Duodenal mucosa (tissue), 2 donors: ENCODE data around the gene BHLHE40.

Source experiments
- H3K27ac ChIP-seq: one replicate; pipeline ENCODE4 v1.7.0; 2013; ENCODE audit warnings: low read depth, low read length
- H3K27me3 ChIP-seq, 2 donors: one replicate each; pipeline ENCODE4 v1.7.0; 2013; ENCODE audit warnings: low read length in 2 of 2, control low read depth in 1 of 2; ENCODE audit not compliant: insufficient read depth in 2 of 2, control insufficient read depth in 1 of 2
- H3K36me3 ChIP-seq, 2 donors: one replicate each; pipeline ENCODE4 v1.7.0; 2013; ENCODE audit warnings: low read length in 2 of 2, control low read depth in 1 of 2; ENCODE audit not compliant: insufficient read depth in 2 of 2, control insufficient read depth in 1 of 2
- H3K4me1 ChIP-seq, 2 donors: one replicate each; pipeline ENCODE4 v1.7.0; 2013; ENCODE audit warnings: low read length in 2 of 2, control low read depth in 1 of 2; ENCODE audit not compliant: insufficient read depth in 2 of 2, control insufficient read depth in 1 of 2
- H3K4me3 ChIP-seq, 2 donors: one replicate each; pipeline ENCODE4 v1.7.0; 2013; ENCODE audit warnings: low read length in 2 of 2, low read depth in 1 of 2
- H3K9ac ChIP-seq, 2 donors: one replicate each; pipeline ENCODE4 v1.7.0; 2013; ENCODE audit warnings: low read length in 2 of 2, low read depth in 1 of 2
- H3K9me3 ChIP-seq, 2 donors: one replicate each; pipeline ENCODE4 v1.7.0; 2013; ENCODE audit warnings: low read length in 2 of 2, control low read depth in 1 of 2; ENCODE audit not compliant: control insufficient read depth in 1 of 2

Gene BHLHE40

DNA sequence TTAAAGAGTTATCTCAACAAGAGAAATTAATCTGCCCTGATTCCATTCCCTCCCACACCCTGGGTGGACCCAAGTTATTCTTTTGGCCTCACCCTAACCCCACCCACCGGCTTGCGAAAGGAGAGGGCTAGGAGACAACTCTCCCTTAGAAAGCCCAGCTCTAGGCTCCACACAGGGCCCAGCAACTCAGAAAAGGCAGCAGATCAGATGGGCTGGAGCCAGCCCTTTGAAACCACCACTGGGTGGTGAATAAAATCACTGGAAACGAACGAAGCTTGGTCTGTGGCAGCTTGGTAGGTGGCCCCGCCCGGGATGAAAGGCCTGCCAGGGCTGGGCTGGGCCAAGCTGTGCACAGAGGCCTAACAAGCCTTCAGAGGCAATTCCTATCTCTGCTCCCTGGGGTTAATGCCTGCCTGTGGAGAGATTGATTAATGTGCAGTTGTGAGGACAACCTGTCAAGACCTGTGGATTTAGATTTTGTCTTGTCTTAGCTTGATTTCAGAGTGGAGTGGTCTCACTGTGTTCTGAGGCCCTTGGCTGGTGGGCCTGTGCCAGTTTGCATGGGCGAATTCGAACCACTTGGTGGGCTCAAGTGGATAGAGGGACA, 38.8 kb downstream of the BHLHE40 start:
- peak overlapping the region in 1 of 2 donors; percentile 55 for H3K9ac ChIP-seq
- H3K4me3 ChIP-seq: no peak overlapping the region
- H3K36me3 ChIP-seq: no peaks in the 10 kb centered on the region
- H3K9me3 ChIP-seq: no peaks in the 10 kb centered on the region
- peaks cover 44 to 53% of the 10 kb centered on the region in 2 donors for H3K4me1 ChIP-seq
- H3K27me3 ChIP-seq: no peaks in the 10 kb centered on the region
- H3K27ac ChIP-seq: peak overlapping the region; percentile 67

DNA sequence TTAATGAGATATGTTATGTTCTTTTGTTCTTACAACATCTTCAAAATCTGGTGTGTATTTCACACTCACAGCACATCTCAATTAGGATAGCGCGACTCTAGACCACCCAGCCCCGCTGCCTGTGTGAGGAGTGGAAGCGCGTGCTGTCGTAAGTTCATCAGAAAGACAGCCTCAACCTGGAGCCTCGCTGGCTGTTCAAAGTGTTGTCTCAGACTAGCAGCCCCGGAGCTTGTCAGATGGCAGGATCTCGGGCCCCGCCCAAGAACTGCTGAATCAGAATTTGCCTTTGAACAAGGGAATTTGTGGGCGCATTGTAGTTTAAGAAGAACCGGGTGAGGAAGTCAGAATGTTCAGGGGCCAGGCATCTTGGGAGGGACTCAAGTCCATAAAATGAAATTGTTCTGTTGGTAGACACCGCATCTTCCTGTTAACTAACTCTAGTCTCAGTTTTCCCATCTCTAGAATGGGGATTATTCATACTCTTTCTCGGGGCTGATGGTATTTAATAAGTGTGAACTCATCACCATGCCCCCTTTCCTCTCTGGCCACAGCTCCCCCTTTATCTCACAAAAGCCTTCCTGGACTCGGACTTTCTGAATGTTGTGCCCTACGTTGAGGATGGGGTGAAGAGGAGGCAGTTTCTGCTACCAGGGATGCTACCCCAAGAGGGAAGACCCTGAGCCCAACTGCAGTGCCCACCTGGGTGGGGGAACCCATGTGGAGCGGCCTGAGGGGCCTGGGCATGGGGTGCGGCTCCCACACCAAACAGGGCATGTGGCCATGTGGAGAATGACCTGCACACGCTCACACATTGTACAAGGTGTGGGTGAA, 40.4 kb downstream of the BHLHE40 start:
- H3K4me1 ChIP-seq: peaks cover 30 to 42% of the 10 kb centered on the region in 2 donors
- no peaks in the 10 kb centered on the region for H3K9me3 ChIP-seq
- H3K27ac ChIP-seq: no peak overlapping the region
- no peak overlapping the region for H3K9ac ChIP-seq
- no peak overlapping the region for H3K4me3 ChIP-seq
- H3K36me3 ChIP-seq: no peaks in the 10 kb centered on the region
- H3K27me3 ChIP-seq: no peaks in the 10 kb centered on the region

DNA sequence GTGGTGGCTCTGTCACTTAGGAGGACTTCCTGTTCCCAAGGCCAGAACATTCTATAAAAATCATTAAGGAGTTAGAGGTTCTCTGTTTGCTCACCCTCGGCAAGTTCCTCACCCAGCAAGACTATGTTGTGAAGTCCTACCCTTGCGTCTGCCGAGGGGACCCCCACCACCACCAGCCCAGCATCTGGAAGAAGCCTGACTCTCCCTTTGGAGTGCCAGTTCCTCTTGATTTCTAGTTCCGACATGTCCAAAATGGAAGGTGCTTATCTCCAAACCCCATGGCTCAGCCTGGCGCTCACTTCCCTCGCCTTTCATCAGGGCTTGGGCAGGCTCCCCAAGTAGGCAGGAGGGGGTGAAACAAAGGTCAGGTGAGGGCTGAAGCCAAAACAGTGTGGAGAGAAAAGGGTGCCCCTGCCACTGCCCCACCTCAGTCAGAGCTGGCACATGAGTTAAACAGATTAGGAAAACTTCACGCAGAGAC, 41.0 kb downstream of the BHLHE40 start:
- H3K4me1 ChIP-seq: peaks cover 30 to 42% of the 10 kb centered on the region in 2 donors
- no peaks in the 10 kb centered on the region for H3K9me3 ChIP-seq

DNA sequence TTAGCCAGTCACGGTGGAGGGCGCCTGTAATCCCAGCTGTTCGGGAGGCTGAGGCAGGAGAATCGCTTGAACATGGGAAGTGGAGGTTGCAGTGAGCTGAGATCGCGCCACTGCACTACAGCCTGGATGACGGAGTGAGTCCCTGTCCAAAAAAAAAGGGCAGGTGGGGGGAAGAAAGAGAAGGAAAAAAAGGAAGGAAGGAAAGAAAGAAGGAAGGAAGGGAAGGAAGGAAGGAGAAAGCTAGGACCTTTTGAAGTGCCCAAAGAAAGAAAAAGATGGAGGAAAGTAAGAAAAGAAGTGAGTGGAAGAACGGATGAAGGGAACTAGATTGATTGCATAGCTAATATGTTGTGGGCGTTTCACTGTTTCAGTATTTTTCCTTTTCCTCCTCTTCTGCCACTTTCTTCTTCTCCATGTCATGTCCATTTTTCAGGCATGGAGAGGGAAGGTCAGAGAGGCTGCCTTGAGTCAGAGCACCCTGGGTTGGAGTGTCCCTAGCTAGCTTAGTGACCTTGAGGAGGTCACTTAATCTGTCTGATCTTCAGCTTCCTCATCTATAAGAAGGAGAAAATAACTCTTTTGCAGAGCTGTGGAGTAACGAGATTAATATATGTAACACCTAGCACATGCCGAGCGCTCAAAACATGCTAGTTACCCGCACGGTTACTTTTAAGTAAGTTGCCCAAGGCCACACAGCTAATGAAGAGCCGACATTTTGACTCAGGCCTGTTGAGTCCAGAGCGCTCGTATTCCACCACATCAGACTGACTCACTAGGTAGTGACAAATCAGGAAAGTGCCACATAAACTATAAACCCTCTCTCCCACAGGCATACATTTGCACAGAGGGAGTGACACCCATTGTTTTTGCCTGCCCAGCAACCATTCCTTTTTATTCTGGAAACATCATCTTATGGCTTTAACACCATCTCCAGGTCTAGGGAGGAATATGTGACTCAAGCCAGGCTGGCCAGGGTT, 42.2 kb downstream of the BHLHE40 start:
- Histone ChIP-seq H3K4me3 (no peak overlapping the region), H3K9ac (no peak overlapping the region), H3K27ac (no peak overlapping the region), H3K9me3 (no peaks in the 10 kb centered on the region), H3K4me1 (peaks cover 24 to 37% of the 10 kb centered on the region in 2 donors), H3K27me3 (no peaks in the 10 kb centered on the region), H3K36me3 (no peaks in the 10 kb centered on the region)

More for the DNA sequence above, 41.0 kb downstream of the BHLHE40 start:
- Histone ChIP-seq H3K27me3 (no peaks in the 10 kb centered on the region), H3K9ac (no peak overlapping the region), H3K36me3 (no peaks in the 10 kb centered on the region), H3K27ac (no peak overlapping the region), H3K4me3 (no peak overlapping the region)

DNA sequence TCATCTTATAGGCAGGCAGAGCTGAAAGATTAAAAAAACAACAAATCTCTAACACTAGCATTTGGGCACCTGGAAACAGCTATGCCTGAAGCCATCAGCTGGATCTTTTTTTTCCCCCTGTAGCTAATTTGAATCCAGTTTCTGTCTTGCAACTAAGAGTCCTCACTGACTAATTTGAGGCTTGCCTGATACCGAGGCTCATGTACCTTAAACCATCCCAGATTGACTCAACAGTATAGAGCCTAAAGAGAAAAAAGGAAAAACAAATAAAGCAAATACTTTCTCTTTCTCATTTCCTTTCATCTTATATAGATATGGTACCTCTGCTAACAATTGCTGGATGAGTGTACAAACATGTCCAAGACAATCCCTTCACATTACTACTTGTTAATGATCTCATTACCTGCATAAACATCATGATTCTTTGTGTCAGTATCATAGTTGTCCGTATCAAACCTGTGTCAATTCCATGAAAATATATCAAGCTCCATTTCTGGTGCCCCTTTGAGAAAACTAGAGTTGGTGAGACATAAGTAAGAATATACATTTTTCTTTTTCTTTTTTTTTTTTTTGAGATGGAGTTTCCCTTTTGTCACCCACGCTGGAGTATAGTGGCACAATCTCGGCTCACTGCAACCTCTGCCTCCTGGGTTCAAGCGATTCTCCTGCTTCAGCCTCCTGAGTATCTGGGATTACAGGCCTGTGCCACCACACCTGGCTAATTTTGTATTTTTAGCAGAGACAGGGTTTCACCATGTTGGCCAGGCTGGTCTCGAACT, 43.1 kb downstream of the BHLHE40 start:
- Histone ChIP-seq H3K9me3 (no peaks in the 10 kb centered on the region), H3K4me3 (no peak overlapping the region), H3K4me1 (peaks cover 18 to 30% of the 10 kb centered on the region in 2 donors), H3K27me3 (no peaks in the 10 kb centered on the region), H3K9ac (no peak overlapping the region), H3K36me3 (no peaks in the 10 kb centered on the region), H3K27ac (no peak overlapping the region)

DNA sequence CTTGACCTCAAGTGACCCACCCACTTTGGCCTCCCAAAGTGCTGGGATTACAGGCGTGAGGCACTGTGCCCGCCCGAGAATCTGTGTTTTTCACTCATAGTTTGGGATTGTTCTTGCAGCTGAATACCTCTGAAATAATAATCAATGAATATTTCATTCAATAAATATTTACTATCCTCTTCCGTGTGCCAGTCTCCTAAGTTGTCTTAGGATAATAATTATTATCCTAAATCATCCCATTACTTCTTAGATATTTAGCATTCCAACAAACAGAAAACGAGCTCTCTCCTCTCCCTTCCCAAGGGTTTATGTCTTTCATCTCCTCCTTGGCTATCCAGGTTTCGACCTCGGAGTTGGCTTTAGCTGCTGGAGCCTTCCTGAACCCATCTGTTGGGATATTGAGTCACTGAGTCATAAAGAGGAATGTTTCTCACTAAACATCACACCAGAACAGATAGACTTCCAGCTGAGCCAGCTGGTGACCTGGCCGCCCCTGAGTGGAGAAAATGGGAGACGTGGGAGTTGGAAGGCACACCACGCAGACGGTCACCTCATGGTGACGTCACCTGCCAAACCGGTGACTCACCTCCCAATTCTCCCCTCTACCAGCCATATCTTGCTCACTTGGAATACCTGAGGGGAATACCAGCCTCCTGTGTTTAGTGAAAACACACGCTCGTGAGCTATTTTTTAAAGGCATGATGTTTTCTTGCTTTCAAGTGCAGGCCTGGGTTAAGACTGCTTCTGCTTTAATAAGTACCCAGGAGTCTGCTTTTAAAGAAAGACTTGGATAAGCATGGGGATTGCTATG, 43.9 kb downstream of the BHLHE40 start:
- no peak overlapping the region for H3K9ac ChIP-seq
- H3K27me3 ChIP-seq: no peaks in the 10 kb centered on the region
- no peaks in the 10 kb centered on the region for H3K9me3 ChIP-seq
- no peak overlapping the region for H3K27ac ChIP-seq
- peaks cover 11 to 23% of the 10 kb centered on the region in 2 donors for H3K4me1 ChIP-seq
- H3K4me3 ChIP-seq: no peak overlapping the region
- H3K36me3 ChIP-seq: no peaks in the 10 kb centered on the region

DNA sequence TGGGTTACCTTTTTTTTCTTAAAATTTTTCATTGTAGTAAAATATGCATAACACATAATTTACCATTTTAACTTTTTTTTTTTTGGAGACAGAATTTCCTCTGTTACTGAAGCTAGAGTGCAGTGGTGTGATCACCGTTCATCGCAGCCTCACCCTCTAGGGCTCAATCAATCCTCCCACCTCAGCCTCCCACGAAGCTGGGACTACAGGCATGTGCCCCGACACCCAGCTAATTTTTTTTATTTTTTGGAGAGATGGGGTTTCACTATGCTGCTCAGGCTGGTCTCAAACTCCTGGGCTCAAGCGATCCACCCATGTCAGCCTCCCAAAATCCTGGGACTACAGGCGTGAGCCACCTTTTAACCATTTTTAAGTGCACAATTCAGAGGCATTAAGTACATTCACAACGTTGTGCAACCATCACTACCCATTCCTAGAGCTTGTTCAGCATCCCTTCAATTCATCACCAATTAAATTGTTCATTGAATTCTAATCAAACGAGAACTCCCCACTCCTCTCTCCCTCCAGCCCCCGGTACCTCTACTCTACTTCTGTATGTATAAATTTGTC, 44.6 kb downstream of the BHLHE40 start:
- no peaks in the 10 kb centered on the region for H3K9me3 ChIP-seq
- peaks cover 4 to 16% of the 10 kb centered on the region in 2 donors for H3K4me1 ChIP-seq
- no peaks in the 10 kb centered on the region for H3K27me3 ChIP-seq
- no peak overlapping the region for H3K27ac ChIP-seq
- H3K4me3 ChIP-seq: no peak overlapping the region
- no peaks in the 10 kb centered on the region for H3K36me3 ChIP-seq
- no peak overlapping the region for H3K9ac ChIP-seq

DNA sequence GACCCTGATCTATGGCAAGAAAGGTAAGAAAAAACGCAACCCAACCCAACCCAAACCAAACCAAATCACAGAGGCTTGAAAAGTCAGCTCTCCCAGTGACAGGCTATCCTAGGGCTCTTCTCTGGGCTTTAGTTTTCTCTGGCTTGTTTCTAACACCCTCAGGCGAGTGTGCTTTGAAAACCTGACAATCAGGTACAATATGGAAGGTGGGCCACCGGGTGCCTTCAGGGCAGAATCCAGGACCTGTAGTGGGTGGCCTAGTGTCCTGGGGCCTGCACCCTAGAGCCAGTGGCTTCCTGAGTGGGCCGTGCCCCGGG, 46.8 kb downstream of the BHLHE40 start:
- Histone ChIP-seq H3K4me3 (peak overlapping the region; percentile 47 to 71), H3K27me3 (no peaks in the 10 kb centered on the region), H3K27ac (peak overlapping the region; percentile 73), H3K9me3 (no peaks in the 10 kb centered on the region), H3K9ac (peak overlapping the region in 1 of 2 donors; percentile 28), H3K36me3 (no peaks in the 10 kb centered on the region), H3K4me1 (peaks cover 3% of the 10 kb centered on the region in 2 donors)

DNA sequence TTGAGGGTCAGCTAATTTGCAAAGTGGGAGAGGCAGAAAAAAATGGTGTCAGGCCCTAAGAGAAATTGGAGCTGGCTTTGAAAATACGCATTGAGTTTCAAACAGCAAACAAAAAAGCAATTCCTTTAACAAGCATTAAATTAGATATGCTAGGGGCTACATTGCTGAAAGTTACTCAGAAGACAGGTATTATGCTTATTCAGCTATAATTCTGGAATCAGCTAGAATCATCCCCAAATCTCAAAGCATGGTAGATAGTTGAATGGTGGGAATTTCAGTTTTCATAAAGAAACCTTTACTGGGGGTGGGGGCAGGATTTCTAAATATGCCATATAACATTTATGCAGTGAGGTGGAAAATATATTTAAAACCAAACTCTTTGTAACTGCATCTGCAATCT, 50.5 kb downstream of the BHLHE40 start:
- no peaks in the 10 kb centered on the region for H3K9me3 ChIP-seq
- no peaks in the 10 kb centered on the region for H3K36me3 ChIP-seq
- no peak overlapping the region for H3K27ac ChIP-seq
- no peaks in the 10 kb centered on the region for H3K27me3 ChIP-seq
- H3K4me1 ChIP-seq: peaks cover 3% of the 10 kb centered on the region in 2 donors
- no peak overlapping the region for H3K9ac ChIP-seq
- H3K4me3 ChIP-seq: no peak overlapping the region
